GM10248 (cell line): ENCODE data around the gene ECSIT.

Source experiments
- CTCF ChIA-PET: fragments of 300-600 bp; sonication (Branson Sonifier 250); formaldehyde crosslinking; extraction: SDS; loops from one replicate; lab custom pipeline; 2021; ENCODE audit warnings: antibody characterized with exemption; lab: Yijun Ruan, JAX
- POLR2A ChIA-PET: fragments of 350-650 bp; sonication (Branson Sonifier 250); formaldehyde crosslinking; extraction: SDS; loops from one replicate; lab custom pipeline; 2020; ENCODE audit warnings: antibody characterized with exemption; lab: Yijun Ruan, JAX
- DNase-seq: peaks from one replicate; pipeline ENCODE4 v3.0.0; 2012; ENCODE audit errors: extremely low spot score
- TF ChIP-seq, protein P1 (sequence below): IDR thresholded peaks from 2 replicates; pipeline ENCODE4 v1.5.1; 2012; ENCODE audit warnings: mild to moderate bottlenecking, low read depth; ENCODE audit errors: extremely low read depth, missing control alignments, control extremely low read depth

Gene ECSIT

DNA sequence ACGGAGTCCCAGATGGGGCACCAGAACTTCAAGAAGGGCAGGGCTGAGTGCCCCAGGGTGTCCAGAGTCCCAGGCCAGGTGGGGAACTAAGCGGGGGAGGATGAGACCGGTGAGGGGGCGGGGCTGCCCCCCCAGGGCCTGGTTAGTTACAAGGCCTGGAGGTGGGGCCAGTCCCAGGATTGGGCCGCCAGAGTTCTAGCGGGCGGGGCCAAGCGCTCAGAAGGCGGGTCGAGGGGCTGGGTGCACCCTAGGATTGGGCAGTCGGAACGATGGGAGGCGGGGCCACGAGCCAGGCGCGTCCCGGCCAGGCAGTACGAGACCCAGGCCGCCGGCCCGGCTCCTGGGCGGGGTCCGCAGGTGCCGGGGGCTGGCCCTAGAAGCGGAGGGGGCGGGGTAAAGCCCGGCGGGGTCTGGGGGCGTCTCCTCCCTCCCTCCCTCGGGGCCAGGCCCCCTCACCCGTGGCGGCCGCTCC is 23.9 kb downstream of the ECSIT start:
- POLR2A ChIA-PET: interaction anchor here (0.6 kb wide), 1 partner anchor 458 kb away, joined by 4 read pairs; no protein-coding TSS in a partner anchor
- TF ChIP-seq, protein P1, sequence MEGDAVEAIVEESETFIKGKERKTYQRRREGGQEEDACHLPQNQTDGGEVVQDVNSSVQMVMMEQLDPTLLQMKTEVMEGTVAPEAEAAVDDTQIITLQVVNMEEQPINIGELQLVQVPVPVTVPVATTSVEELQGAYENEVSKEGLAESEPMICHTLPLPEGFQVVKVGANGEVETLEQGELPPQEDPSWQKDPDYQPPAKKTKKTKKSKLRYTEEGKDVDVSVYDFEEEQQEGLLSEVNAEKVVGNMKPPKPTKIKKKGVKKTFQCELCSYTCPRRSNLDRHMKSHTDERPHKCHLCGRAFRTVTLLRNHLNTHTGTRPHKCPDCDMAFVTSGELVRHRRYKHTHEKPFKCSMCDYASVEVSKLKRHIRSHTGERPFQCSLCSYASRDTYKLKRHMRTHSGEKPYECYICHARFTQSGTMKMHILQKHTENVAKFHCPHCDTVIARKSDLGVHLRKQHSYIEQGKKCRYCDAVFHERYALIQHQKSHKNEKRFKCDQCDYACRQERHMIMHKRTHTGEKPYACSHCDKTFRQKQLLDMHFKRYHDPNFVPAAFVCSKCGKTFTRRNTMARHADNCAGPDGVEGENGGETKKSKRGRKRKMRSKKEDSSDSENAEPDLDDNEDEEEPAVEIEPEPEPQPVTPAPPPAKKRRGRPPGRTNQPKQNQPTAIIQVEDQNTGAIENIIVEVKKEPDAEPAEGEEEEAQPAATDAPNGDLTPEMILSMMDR: no peak
- peak; percentile 99 for DNase-seq
- CTCF ChIA-PET: no interaction called here

DNA sequence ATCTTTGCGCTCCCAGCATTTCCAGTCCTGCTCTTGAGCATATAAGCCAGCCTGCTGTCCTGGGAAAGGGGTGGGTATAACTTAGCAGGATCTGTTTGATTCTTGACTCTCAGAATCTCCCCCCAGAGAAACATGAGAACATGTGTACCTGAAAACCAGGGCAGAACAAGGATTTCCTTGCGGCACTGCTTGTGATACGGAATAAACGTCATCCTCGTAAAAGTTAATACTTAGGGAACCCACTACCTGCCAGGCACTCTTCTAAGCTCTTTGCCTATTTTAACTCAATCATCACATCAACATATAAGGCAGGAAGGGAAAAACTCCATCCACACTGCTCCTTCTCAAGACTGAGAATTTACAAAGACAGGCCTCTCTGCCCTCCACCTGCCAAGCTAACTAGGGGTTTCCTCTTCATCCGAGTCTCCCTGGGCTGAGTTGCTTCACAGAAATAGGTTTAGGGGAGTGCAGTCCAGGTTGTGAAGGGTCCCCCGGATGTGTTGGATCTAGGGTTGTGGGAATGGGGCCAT is 24.4 kb downstream of the ECSIT start:
- ChIA-PET CTCF (no interaction called here), POLR2A (interaction anchor here (0.6 kb wide), 1 partner anchor 458 kb away, joined by 4 read pairs; no protein-coding TSS in a partner anchor)
- TF ChIP-seq, protein P1: no peak
- DNase-seq: no peak

DNA sequence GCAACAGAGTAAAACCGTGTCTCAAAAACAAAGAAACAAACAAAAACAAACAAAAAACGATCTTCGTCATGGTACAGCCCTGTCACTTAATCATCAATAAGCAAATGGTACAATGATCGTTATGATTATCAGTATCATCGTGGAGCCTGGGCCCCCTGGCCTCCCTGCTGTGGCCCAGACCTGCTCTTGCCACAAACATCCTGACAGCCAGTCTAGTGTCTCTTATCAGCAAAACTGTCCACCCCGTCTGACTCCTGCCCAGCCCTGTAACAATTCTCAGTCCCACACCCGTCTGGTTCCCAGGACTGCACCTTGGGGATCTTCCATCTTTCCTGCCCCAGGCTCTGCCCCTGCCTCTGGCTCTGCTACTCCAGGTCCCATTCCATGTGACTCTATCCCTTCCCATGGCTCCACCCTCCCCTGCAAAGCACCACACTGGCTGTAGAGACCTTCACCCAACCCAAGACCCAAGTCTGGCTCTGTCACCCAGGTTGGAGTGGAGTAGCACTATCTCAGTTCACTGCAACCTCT is 29.0 kb downstream of the ECSIT start:
- TF ChIP-seq, protein P1: no peak
- CTCF ChIA-PET: interaction anchor here (2.1 to 4.1 kb wide), 2 partner anchors 17 to 61 kb away, joined by 6 to 16 read pairs; no protein-coding TSS in a partner anchor
- POLR2A ChIA-PET: no interaction called here
- no peak for DNase-seq

DNA sequence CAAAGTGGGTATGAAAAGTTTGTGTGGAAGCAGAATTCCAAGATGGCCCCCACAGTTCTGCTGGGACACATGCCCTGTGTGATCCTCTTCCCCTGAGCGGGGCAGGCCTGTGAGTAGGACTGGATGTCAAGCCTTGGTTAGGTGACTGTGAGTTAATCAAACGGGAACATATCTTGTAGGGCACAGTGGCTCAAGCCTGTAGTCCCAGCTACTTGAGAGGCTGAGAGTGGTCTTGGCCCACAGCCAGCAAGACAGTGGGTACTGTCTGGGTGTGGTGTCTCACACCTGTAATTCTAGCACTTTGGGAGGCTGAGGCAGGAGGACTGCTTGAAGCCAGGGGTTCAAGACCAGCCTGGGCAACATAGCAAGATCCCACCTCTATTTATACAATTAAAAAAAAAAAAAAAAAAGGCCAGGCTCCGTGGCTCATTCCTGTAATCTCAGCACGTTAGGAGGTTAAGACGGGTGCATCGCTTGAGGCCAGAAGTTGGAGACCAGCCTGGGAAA is 29.7 kb downstream of the ECSIT start:
- ChIA-PET POLR2A (no interaction called here), CTCF (interaction anchor here (2.1 to 4.1 kb wide), 2 partner anchors 17 to 61 kb away, joined by 6 to 16 read pairs; no protein-coding TSS in a partner anchor)
- TF ChIP-seq, protein P1: no peak

DNA sequence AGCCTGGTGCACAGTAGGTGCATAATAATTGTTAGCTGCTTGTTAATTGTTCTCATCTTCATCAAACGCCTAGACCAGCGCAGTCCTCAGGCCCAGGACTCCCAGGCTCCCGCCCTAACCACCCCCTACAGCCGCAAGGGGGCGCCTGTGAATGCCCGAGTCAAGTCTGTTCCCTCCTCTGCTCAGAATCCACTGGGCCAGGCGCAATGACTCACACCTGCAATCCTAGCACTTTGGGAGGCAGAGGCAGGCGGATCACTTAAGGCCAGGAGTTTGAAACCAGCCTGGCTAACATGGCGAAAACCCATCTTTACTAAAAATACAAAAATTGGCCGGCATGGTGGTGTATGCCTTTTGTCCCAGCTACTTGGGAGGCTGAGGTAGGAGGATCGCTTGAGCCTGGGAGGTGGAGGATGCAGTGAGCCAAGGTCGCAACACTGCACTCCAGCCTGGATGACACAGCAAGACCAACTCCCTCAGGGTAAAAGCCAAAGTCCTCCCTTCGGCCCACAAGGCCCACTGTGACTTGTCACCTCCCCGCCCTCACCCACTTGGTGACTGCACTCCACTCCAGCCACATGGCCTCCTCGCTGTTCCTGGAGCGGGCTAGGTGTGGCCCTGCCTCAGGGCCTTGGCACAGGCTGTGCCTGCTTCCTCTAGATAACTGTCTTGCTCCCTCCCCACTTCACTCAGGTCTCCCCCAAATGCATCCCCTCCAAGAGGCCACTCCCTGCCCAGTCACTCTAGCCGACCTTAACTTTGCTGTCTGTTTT is 32.4 kb downstream of the ECSIT start:
- peak; percentile 77 for DNase-seq
- POLR2A ChIA-PET: no interaction called here
- TF ChIP-seq, protein P1: peak; percentile 48
- CTCF ChIA-PET: interaction anchor here (0.9 to 2.2 kb wide), 8 partner anchors 8 to 203 kb away, joined by 3 to 8 read pairs (median 4); no protein-coding TSS in a partner anchor

More for the DNA sequence above, 29.7 kb downstream of the ECSIT start:
- no peak for DNase-seq

DNA sequence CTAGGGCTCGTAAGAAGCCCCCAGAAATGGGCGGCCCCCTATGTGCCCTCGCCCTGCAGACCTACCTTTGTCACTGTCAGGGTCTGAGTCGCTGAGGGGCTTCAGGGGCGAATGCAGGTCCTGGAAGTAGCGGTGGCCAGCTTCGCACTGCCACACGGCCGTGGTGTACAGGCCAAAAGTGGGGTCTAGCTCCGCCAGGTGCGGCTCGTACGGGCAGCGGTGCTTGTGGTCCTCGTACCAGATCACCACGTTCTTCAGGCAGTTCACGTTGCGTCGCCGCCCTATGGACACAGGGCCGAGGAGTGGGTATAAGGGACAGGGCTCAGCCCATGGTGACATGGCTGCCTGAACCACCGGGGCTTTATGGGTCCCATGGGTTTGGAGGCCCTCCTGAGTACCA is 33.0 kb downstream of the ECSIT start:
- POLR2A ChIA-PET: no interaction called here
- TF ChIP-seq, protein P1: no peak
- DNase-seq: no peak
- CTCF ChIA-PET: interaction anchor here (0.9 to 2.2 kb wide), 6 partner anchors 11 to 202 kb away, joined by 3 to 8 read pairs (median 4); no protein-coding TSS in a partner anchor
